Measurements from ENCODE around the gene VWA3A.

GRCh38 chr16:22206013-22206841 is 113.9 kb downstream of the VWA3A start, which contains the start of gene EEF2K:
- TF ChIP-seq CTCF (conservative IDR thresholded peaks at IDR 0.05; ENCODE audit: low read length): peak; percentile 76
- TF ChIP-seq EZH2phosphoT487 (IDR thresholded peaks at IDR 0.05; ENCODE audit: borderline replicate concordance, low read depth, low read length): no peak
